ENCODE data around the gene S100A12. TPM values are rescaled to one million over a fixed set of nuclear protein-coding genes. Genes with fewer than 3 reads are reported as not detected.

Gene S100A12
- total and polyA plus RNA-seq, 9 of the 15 experiments (the other 6 are each of a cell fraction or from before 2014, with no cell fraction given): not detected

DNA sequence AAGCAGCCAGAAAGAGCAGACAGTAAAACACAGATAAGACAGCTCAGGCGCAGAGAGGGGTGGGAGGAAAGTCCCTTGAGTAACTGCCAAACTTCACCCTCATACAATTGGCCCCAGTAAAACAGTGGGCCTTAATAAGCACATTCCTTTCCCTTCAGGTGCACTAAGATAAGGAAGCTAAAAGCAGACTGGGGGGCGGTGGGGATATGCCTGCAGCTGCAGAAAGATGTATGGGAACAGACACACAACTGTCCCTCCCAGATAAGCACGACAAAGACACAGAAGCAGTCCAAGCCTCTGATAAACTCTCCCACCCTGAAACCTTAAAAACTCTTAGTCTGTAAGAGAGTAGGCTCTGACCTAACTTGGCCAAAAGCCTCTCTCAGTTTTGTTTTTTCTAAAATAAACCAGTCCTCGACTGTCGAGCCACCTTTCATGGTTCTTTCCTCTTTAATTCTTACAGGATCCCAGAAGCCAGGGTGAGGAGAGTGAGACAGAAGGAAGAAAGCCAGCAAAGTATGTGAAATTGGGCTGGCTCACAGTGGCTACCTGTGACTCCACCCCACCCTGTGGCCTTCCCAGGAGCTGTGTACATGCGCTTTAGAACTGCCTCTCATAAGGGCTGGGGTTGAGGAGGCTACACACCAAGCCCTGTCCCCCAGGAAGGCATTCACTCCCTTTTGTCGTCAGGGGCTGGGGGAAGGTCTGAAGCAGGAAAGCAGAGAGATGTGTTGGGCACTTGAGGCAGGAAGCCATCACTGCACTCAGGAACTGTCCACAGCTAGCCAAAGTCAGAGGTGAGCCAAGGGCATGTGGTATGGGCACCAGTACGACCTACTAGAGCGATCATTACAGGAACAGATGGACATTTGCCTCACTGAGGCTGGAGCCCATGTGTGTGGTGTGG, 31.4 kb downstream of the S100A12 start (continued):
- TF ChIP-seq TOE1 (IDR thresholded peaks at IDR 0.05; ENCODE audit: borderline replicate concordance) (peak; percentile 77; the same call in 1 of the 2 replicates), TOE1 (CRISPR knock-in tag; IDR thresholded peaks at IDR 0.05; ENCODE audit: borderline replicate concordance, low read depth) (no peak), POLR2AphosphoS5 (IDR thresholded peaks at IDR 0.05; ENCODE audit: control insufficient read depth, insufficient read depth, low read depth, low read length) (peak; percentile 97), BCOR (IDR thresholded peaks at IDR 0.05) (peak; percentile 95), CCNT2 (IDR thresholded peaks at IDR 0.05; ENCODE audit: borderline replicate concordance, extremely low read depth, insufficient read length, low read depth, low read length) (peak; percentile 90), ADNP (tag; IDR thresholded peaks at IDR 0.05) (peak; percentile 61; the same call in 1 of the 2 replicates), ZNF239 (CRISPR knock-in tag; IDR thresholded peaks at IDR 0.05) (peak; percentile 78), ZNF12 (CRISPR knock-in tag; IDR thresholded peaks at IDR 0.05) (peak; percentile 42; the same call in 1 of the 2 replicates), CEBPB (tag; IDR thresholded peaks at IDR 0.05) (peak; percentile 56), ZKSCAN1 (IDR thresholded peaks at IDR 0.05; ENCODE audit: low read depth, low read length) (peak; percentile 54; the same call in 1 of the 2 replicates), STAT5A (IDR thresholded peaks at IDR 0.05; ENCODE audit: borderline replicate concordance, low read length) (peak; percentile 97), LARP7 (IDR thresholded peaks at IDR 0.05) (no peak), SMARCE1 (IDR thresholded peaks at IDR 0.05) (peak; percentile 99), ZNF76 (CRISPR knock-in tag; IDR thresholded peaks at IDR 0.05; ENCODE audit: borderline replicate concordance) (peak; percentile 90; the same call in 1 of the 2 replicates)
- TF ChIP-seq, protein P1, sequence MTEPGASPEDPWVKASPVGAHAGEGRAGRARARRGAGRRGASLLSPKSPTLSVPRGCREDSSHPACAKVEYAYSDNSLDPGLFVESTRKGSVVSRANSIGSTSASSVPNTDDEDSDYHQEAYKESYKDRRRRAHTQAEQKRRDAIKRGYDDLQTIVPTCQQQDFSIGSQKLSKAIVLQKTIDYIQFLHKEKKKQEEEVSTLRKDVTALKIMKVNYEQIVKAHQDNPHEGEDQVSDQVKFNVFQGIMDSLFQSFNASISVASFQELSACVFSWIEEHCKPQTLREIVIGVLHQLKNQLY (CRISPR knock-in tag; conservative IDR thresholded peaks at IDR 0.05): no peak
- TF ChIP-seq, protein P2, sequence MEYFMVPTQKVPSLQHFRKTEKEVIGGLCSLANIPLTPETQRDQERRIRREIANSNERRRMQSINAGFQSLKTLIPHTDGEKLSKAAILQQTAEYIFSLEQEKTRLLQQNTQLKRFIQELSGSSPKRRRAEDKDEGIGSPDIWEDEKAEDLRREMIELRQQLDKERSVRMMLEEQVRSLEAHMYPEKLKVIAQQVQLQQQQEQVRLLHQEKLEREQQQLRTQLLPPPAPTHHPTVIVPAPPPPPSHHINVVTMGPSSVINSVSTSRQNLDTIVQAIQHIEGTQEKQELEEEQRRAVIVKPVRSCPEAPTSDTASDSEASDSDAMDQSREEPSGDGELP (CRISPR knock-in tag; IDR thresholded peaks at IDR 0.05; ENCODE audit: borderline replicate concordance): peak; percentile 48; the same call in 1 of the 2 replicates
- TF ChIP-seq, protein P3, sequence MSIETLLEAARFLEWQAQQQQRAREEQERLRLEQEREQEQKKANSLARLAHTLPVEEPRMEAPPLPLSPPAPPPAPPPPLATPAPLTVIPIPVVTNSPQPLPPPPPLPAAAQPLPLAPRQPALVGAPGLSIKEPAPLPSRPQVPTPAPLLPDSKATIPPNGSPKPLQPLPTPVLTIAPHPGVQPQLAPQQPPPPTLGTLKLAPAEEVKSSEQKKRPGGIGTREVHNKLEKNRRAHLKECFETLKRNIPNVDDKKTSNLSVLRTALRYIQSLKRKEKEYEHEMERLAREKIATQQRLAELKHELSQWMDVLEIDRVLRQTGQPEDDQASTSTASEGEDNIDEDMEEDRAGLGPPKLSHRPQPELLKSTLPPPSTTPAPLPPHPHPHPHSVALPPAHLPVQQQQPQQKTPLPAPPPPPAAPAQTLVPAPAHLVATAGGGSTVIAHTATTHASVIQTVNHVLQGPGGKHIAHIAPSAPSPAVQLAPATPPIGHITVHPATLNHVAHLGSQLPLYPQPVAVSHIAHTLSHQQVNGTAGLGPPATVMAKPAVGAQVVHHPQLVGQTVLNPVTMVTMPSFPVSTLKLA (conservative IDR thresholded peaks at IDR 0.05): peak in 1 of 2 experiments; percentile 90; a peak in 3 of 4 replicates
- TF ChIP-seq, protein P4, sequence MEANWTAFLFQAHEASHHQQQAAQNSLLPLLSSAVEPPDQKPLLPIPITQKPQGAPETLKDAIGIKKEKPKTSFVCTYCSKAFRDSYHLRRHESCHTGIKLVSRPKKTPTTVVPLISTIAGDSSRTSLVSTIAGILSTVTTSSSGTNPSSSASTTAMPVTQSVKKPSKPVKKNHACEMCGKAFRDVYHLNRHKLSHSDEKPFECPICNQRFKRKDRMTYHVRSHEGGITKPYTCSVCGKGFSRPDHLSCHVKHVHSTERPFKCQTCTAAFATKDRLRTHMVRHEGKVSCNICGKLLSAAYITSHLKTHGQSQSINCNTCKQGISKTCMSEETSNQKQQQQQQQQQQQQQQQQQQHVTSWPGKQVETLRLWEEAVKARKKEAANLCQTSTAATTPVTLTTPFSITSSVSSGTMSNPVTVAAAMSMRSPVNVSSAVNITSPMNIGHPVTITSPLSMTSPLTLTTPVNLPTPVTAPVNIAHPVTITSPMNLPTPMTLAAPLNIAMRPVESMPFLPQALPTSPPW (CRISPR knock-in tag; IDR thresholded peaks at IDR 0.05): peak; percentile 94
